Measurements from ENCODE around the gene PTF1A. TPM values are rescaled to one million over a fixed set of nuclear protein-coding genes. Genes with fewer than 3 reads are reported as not detected.

Gene PTF1A
- total and polyA plus RNA-seq, 5 donors, result not detected

- Histone ChIP-seq H3K27me3 (ENCODE audit: control insufficient read depth, insufficient read depth) (peaks cover 6% of the 10 kb centered on the region), H3K9me3 (ENCODE audit: control insufficient read depth, low read length) (no peaks in the 10 kb centered on the region), H3K27ac (ENCODE audit: low read length) (no peak overlapping the region), H3K4me1 (ENCODE audit: control insufficient read depth, insufficient read depth, low read length) (peaks cover 4% of the 10 kb centered on the region), H3K4me3 (ENCODE audit: low read length) (no peak overlapping the region)
- intact Hi-C loops (cut with DNase I), result no loop called here
- ATAC-seq (no peak), DNase-seq (no peak)
- 19% methylated on average over 5 of the region's 5 CpGs for WGBS
These were observed 3.1 kb upstream of the PTF1A start for GRCh38 chr10:23189024-23189423.

GRCh38 chr10:23190872-23191763, 994 bp upstream of the PTF1A start:
- Histone ChIP-seq H3K4me1 (ENCODE audit: control insufficient read depth, insufficient read depth, low read length) (peaks cover 8% of the 10 kb centered on the region), H3K9me3 (ENCODE audit: control insufficient read depth, low read length) (no peaks in the 10 kb centered on the region), H3K27me3 (ENCODE audit: control insufficient read depth, insufficient read depth) (peaks cover 6% of the 10 kb centered on the region), H3K27ac (ENCODE audit: low read length) (no peak overlapping the region), H3K4me3 (ENCODE audit: low read length) (no peak overlapping the region)
- DNase-seq (no peak), ATAC-seq (no peak)
- WGBS, result 2% methylated on average over 36 of the region's 36 CpGs
- intact Hi-C loops (cut with DNase I), result no loop called here

DNA sequence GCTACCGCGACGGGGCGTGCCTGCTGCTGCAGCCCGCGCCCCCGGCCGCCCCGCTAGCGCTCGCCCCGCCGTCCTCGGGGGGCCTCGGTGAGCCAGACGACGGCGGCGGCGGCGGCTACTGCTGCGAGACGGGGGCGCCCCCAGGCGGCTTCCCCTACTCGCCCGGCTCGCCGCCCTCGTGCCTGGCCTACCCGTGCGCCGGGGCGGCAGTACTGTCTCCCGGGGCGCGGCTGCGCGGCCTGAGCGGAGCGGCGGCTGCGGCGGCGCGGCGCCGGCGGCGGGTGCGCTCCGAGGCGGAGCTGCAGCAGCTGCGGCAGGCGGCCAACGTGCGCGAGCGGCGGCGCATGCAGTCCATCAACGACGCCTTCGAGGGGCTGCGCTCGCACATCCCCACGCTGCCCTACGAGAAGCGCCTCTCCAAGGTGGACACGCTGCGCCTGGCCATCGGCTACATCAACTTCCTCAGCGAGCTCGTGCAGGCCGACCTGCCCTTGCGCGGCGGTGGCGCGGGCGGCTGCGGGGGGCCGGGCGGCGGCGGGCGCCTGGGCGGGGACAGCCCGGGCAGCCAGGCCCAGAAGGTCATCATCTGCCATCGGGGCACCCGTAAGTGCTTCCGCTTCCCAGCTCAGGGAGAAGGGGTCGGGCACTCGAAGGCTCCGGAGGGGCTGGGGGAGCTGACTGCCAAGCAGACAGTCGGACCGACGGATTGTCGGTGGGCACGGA, 761 bp downstream of the PTF1A start:
- DNase-seq (no peak), ATAC-seq (no peak)
- no peaks in the 10 kb centered on the region for H3K9me3 ChIP-seq (ENCODE audit: control insufficient read depth, low read length)
- H3K27ac ChIP-seq (ENCODE audit: low read length), result no peak overlapping the region
- H3K27me3 ChIP-seq (ENCODE audit: control insufficient read depth, insufficient read depth), result peaks cover 2% of the 10 kb centered on the region
- 2% methylated on average over 100 of the region's 100 CpGs for WGBS
- peaks cover 8% of the 10 kb centered on the region for H3K4me1 ChIP-seq (ENCODE audit: control insufficient read depth, insufficient read depth, low read length)
- intact Hi-C loops (cut with DNase I), result no loop called here
- peak overlapping the region; percentile 24 for H3K4me3 ChIP-seq (ENCODE audit: low read length)

DNA sequence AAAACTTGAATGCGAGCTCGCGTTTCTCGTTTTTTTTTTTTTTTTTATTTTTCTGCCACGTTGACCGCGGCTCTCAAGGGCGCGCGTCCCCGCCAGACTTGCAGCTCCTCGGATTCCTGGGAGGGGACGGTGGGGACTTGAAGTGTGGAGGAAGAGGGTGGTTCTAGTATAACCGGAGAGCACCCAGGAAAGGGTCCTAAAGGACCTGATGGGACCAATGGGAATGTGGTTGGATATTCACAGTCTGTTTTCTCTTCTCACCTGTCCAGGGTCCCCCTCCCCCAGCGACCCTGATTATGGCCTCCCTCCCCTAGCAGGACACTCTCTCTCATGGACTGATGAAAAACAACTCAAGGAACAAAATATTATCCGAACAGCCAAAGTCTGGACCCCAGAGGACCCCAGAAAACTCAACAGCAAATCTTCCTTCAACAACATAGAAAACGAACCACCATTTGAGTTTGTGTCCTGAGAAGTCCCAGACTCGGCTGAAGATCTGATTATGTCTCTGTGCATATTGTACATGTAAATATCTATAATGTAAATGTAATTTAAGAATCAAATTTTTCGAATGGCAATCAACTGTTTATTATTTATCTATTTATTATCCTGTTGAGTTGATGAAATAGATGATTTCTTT, 1.4 kb downstream of the PTF1A start:
- intact Hi-C loops (cut with DNase I), result no loop called here
- Histone ChIP-seq H3K9me3 (ENCODE audit: control insufficient read depth, low read length) (no peaks in the 10 kb centered on the region), H3K27me3 (ENCODE audit: control insufficient read depth, insufficient read depth) (peaks cover 2% of the 10 kb centered on the region), H3K4me3 (ENCODE audit: low read length) (no peak overlapping the region), H3K27ac (ENCODE audit: low read length) (no peak overlapping the region), H3K4me1 (ENCODE audit: control insufficient read depth, insufficient read depth, low read length) (peaks cover 8% of the 10 kb centered on the region)
- 3% methylated on average over 19 of the region's 19 CpGs for WGBS
- ATAC-seq (no peak), DNase-seq (no peak)

DNA sequence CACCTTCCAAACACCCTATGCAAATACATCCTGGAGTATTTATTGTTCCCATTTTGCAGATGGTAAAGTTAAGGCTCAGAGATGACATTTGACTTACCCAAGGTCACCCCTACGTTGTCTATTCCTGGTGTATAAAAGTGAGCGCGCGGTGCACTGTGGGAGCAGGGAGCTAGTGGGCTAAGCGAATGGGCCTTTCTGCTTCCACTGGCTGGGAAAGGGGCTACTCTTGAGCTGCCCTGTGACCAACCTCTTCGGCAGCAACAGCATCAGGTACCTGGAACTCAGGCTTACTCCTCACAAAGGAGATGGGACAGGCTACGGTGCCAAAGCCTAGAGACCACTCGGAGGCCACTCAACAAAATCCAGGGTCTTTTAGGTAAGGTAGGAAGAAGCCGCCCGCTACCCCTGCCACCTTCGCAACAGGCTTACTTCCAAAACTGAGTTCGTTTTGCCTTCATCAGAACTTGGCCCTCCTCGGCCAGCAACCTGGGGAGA, 2.4 kb downstream of the PTF1A start:
- H3K27ac ChIP-seq (ENCODE audit: low read length), result no peak overlapping the region
- H3K27me3 ChIP-seq (ENCODE audit: control insufficient read depth, insufficient read depth), result no peaks in the 10 kb centered on the region
- no peak for DNase-seq
- intact Hi-C loops (cut with DNase I), result no loop called here
- H3K9me3 ChIP-seq (ENCODE audit: control insufficient read depth, low read length), result no peaks in the 10 kb centered on the region
- peaks cover 8% of the 10 kb centered on the region for H3K4me1 ChIP-seq (ENCODE audit: control insufficient read depth, insufficient read depth, low read length)
- WGBS, result 8% methylated on average over 13 of the region's 13 CpGs
- ATAC-seq, result no peak
- no peak overlapping the region for H3K4me3 ChIP-seq (ENCODE audit: low read length)

GRCh38 chr10:23194966-23195845, 3.1 kb downstream of the PTF1A start:
- H3K9me3 ChIP-seq (ENCODE audit: control insufficient read depth, low read length), result no peaks in the 10 kb centered on the region
- no peak overlapping the region for H3K27ac ChIP-seq (ENCODE audit: low read length)
- WGBS, result 3% methylated on average over 70 of the region's 70 CpGs
- peak overlapping the region; percentile 18 for H3K4me3 ChIP-seq (ENCODE audit: low read length)
- H3K27me3 ChIP-seq (ENCODE audit: control insufficient read depth, insufficient read depth), result no peaks in the 10 kb centered on the region
- ATAC-seq, result no peak
- no peak for DNase-seq
- intact Hi-C loops (cut with DNase I), result no loop called here
- H3K4me1 ChIP-seq (ENCODE audit: control insufficient read depth, insufficient read depth, low read length), result peaks cover 8% of the 10 kb centered on the region

DNA sequence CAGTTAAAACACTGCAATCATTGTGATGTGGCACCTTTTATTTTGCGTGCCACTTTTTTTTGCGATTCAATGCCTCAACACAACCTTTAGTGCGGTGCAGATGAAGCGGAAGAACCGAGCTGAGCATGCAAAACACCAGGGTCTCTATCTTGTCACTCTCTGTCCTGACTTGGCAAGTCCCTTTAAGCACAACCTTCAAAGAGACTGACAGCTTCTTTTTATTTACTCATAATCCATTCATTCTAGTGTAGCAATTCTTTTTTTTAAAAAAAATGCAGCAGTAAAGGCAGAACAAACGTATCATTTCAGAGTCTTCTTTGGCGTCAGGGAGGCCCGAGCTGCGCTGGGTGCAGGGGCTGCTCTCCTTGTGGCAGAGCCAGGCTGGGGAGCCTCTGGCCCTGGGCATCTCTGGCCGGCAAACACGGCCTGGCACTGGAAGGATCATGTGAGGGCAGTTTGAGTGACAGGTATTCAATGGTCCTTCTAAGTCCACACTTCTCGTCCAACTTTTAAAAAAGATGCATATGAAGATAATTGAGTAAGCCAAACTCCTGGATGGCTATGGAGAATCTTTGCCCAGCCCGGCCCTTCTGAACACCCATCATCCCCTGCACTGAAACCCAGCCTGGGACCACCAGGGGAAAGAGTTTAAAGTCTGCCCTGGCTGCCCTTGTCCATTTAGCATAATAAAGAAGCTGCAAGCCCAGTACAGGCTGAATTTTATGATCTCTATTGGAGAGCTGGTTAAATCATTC, 3.9 kb downstream of the PTF1A start:
- WGBS, result 4% methylated on average over 13 of the region's 13 CpGs
- no peak overlapping the region for H3K4me3 ChIP-seq (ENCODE audit: low read length)
- peaks cover 4% of the 10 kb centered on the region for H3K27me3 ChIP-seq (ENCODE audit: control insufficient read depth, insufficient read depth)
- H3K4me1 ChIP-seq (ENCODE audit: control insufficient read depth, insufficient read depth, low read length), result peaks cover 8% of the 10 kb centered on the region
- no peak for ATAC-seq
- H3K27ac ChIP-seq (ENCODE audit: low read length), result no peak overlapping the region
- no peak for DNase-seq
- H3K9me3 ChIP-seq (ENCODE audit: control insufficient read depth, low read length), result no peaks in the 10 kb centered on the region
- intact Hi-C loops (cut with DNase I), result no loop called here

DNA sequence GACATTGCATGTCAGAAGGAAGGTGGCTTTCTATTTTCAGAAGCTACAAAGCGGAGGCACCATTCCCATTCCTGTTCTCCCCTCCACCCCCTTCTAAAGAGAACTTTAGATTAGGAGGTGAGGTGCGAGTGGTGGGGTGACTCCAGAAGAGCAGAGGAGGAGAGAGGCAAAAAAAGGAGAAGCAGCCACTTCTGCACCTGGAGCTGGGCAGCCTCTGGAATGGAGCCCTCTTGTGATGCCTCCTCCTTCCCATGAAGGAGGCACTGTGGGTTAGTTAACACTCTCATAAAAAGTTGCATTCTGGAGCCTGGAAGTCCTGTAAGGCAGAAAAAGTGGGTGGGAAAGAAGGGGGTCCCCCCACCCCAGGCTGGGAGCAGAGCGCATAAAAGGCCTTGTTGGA, 4.8 kb downstream of the PTF1A start:
- peaks cover 8% of the 10 kb centered on the region for H3K4me1 ChIP-seq (ENCODE audit: control insufficient read depth, insufficient read depth, low read length)
- H3K27ac ChIP-seq (ENCODE audit: low read length), result no peak overlapping the region
- 10% methylated on average over 3 of the region's 3 CpGs for WGBS
- H3K27me3 ChIP-seq (ENCODE audit: control insufficient read depth, insufficient read depth), result peaks cover 4% of the 10 kb centered on the region
- ATAC-seq (no peak), DNase-seq (no peak)
- H3K9me3 ChIP-seq (ENCODE audit: control insufficient read depth, low read length), result no peaks in the 10 kb centered on the region
- H3K4me3 ChIP-seq (ENCODE audit: low read length), result no peak overlapping the region
- intact Hi-C loops (cut with DNase I), result no loop called here

DNA sequence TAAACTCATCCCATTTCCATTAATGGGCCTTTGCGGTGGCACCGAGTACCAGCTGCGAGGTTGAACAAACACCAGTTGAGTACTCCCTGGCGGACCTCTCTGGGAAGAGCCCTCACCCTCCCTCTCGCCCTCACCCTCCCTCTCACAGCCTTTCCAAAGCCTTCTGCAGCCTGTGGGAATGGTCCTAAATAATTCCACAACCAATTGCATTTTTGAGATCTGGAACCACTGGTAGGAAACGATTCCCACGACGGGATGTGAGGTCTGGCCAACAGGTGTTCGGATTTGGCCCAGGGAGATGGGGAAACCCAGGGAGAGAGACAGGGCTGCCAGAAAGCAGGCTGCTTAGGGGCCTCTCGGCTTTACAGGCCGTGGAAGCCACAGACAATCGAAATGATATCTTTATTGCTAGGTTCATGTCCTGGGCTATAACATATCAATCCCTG, 5.3 kb downstream of the PTF1A start:
- DNase-seq, result no peak
- no peaks in the 10 kb centered on the region for H3K9me3 ChIP-seq (ENCODE audit: control insufficient read depth, low read length)
- 3% methylated on average over 12 of the region's 12 CpGs for WGBS
- ATAC-seq, result no peak
- H3K27me3 ChIP-seq (ENCODE audit: control insufficient read depth, insufficient read depth), result peaks cover 4% of the 10 kb centered on the region
- no peak overlapping the region for H3K27ac ChIP-seq (ENCODE audit: low read length)
- H3K4me1 ChIP-seq (ENCODE audit: control insufficient read depth, insufficient read depth, low read length), result peaks cover 7% of the 10 kb centered on the region
- no peak overlapping the region for H3K4me3 ChIP-seq (ENCODE audit: low read length)
- intact Hi-C loops (cut with DNase I), result no loop called here

DNA sequence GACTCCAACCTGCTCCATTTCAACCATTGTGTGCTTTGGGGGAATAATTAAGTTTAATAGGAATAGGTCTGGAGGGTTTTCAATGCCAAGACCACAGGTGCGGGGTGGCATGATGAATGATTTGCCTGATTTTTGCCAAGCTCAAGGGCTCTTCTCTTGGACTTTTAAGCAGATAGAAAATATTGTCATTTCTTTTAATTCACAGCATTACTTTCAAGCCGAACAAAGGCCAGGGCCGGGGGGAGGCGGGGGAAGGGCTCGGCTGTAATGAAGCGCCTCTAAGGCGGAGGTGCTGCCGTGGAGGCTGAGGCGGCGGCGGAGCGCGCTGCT, 6.5 kb downstream of the PTF1A start:
- peaks cover 5% of the 10 kb centered on the region for H3K27me3 ChIP-seq (ENCODE audit: control insufficient read depth, insufficient read depth)
- H3K27ac ChIP-seq (ENCODE audit: low read length), result no peak overlapping the region
- WGBS, result 3% methylated on average over 13 of the region's 13 CpGs
- no peaks in the 10 kb centered on the region for H3K9me3 ChIP-seq (ENCODE audit: control insufficient read depth, low read length)
- H3K4me3 ChIP-seq (ENCODE audit: low read length), result no peak overlapping the region
- intact Hi-C loops (cut with DNase I), result no loop called here
- peaks cover 4% of the 10 kb centered on the region for H3K4me1 ChIP-seq (ENCODE audit: control insufficient read depth, insufficient read depth, low read length)
- DNase-seq, result no peak
- no peak for ATAC-seq
